Measurements from ENCODE around the gene TAAR5. TPM values are rescaled to one million over a fixed set of nuclear protein-coding genes. Genes with fewer than 3 reads are reported as not detected.
"Not testable (repeated sequence)": the region's sequence is repeated elsewhere in the genome, so short reads cannot be mapped to it uniquely, and the experiment has no call there.

The TAAR5 gene, protein sequence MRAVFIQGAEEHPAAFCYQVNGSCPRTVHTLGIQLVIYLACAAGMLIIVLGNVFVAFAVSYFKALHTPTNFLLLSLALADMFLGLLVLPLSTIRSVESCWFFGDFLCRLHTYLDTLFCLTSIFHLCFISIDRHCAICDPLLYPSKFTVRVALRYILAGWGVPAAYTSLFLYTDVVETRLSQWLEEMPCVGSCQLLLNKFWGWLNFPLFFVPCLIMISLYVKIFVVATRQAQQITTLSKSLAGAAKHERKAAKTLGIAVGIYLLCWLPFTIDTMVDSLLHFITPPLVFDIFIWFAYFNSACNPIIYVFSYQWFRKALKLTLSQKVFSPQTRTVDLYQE
- not detected for total RNA-seq

GRCh38 chr6:132589454-132589853 lies at the start of gene TAAR5:
Gene TAAR5 (minus strand): TSS chr6:132589741. CDS start chr6:132589686, 55 bp downstream.
- POLR2A ChIA-PET, result no interaction called here
- CTCF ChIA-PET, result no interaction called here

- POLR2A ChIA-PET, CTCF ChIA-PET: not testable (repeated sequence)
These were observed 47.6 kb upstream of the TAAR5 start for GRCh38 chr6:132637135-132637534.

GRCh38 chr6:132635906-132636305 lies 46.4 kb upstream of the TAAR5 start:
- CTCF ChIA-PET, POLR2A ChIA-PET: not testable (repeated sequence)

- CTCF ChIA-PET, POLR2A ChIA-PET: not testable (repeated sequence)
These were observed 45.7 kb upstream of the TAAR5 start for GRCh38 chr6:132635288-132635687.

GRCh38 chr6:132634796-132635195 lies 45.3 kb upstream of the TAAR5 start:
- ChIA-PET POLR2A (no interaction called here), CTCF (no interaction called here)

- POLR2A ChIA-PET, result no interaction called here
- CTCF ChIA-PET, result no interaction called here
These were observed 43.8 kb upstream of the TAAR5 start for GRCh38 chr6:132633362-132633761.

- POLR2A ChIA-PET, result no interaction called here
- CTCF ChIA-PET, result no interaction called here
These were observed 34.6 kb upstream of the TAAR5 start, which contains the start of gene TAAR2 for GRCh38 chr6:132624175-132624574. Gene TAAR2 (minus strand): TSS chr6:132624275. CDS start chr6:132624275, 0 bp downstream.

DNA sequence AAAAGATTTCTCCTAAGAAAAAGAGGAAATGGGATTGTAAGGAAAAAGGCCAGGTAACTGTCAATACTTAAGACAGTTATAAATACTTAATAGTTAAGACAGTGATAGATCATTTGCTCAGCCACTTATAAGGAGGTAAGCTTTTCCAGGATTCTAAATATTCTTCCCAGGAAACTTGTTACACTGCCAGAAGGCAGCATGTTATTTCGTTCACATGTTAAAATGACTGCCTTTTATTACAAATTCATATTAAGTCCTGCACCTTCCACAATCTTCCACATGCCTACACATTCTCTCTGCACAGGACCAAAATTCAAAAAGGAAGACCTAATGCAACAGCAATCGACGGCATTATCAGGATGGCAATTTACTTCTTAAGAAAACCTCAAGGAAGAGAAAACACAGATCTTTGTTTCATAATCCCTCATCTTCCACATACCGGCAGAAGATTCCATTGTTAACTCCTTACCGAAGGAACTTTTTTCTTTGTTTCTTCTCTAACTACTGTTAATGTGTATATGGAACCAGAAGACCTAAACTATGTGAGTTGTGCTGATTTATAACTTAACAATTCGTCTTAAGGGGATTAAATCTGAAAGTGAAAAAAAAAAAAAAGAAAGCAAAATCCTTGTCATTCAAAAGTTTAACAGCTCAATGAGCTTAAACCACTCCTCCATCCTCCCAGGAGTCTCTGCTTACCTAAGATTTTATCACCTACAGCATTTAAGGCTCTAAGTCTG lies 33.7 kb upstream of the TAAR5 start:
- POLR2A ChIA-PET, result no interaction called here
- CTCF ChIA-PET, result no interaction called here

- CTCF ChIA-PET, result no interaction called here
- POLR2A ChIA-PET, result no interaction called here
These were observed 27.1 kb upstream of the TAAR5 start for GRCh38 chr6:132616677-132617076.

- POLR2A ChIA-PET, result no interaction called here
- CTCF ChIA-PET, result no interaction called here
These were observed 25.0 kb upstream of the TAAR5 start for GRCh38 chr6:132614554-132614953.

- CTCF ChIA-PET, result no interaction called here
- POLR2A ChIA-PET, result no interaction called here
These were observed 23.0 kb upstream of the TAAR5 start for GRCh38 chr6:132612449-132613108.

DNA sequence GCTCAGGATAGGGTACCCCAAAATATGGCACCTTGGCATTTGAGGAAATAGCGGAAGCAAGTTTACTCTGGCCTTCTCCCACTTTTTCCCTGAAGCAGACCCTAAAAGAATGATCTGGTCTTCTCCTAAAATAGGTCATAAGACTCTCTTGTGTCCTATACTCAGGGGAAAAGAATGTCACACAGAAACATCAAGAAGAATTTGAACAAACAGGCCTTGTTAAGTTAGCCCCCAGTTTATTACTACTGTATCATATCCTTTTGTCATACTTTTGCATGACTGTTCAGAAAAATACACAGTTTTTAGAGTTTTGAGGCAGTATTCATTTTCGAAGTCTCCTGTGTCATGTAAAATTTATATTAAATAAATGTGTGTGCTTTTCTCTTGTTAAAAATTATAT lies 22.1 kb upstream of the TAAR5 start:
- CTCF ChIA-PET, result no interaction called here
- POLR2A ChIA-PET, result no interaction called here

DNA sequence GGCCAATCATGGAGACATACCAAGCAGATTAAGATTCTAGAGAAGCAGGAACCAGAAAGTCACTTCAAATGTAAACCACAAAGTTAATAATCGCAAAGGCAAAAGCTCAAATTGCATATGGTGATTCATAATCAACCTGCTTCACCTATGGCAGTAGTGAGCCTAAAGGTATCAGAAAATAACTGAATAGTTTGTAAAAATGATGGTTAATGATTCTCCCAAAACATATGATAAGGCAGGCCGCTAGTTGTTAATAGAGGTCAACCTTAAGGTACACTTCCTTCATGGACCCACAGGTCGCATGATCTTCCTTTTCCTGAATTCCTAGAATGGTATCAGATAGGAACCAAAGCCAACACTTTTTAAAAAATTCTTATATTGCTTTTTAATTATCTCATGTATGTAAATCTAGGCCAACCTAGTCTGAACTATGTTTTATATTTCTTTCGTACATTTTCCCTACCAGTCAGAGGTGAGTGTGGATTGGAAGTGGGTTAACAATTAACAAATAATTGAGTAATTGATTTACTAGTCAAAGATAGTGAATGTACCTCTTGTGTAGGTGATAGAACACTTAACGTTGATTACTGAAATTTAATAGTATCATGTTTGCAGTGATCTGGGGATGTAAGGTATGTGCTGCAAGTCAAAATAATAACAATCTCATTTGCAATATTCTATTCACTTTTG lies 18.1 kb upstream of the TAAR5 start:
- ChIA-PET POLR2A (no interaction called here), CTCF (no interaction called here)

DNA sequence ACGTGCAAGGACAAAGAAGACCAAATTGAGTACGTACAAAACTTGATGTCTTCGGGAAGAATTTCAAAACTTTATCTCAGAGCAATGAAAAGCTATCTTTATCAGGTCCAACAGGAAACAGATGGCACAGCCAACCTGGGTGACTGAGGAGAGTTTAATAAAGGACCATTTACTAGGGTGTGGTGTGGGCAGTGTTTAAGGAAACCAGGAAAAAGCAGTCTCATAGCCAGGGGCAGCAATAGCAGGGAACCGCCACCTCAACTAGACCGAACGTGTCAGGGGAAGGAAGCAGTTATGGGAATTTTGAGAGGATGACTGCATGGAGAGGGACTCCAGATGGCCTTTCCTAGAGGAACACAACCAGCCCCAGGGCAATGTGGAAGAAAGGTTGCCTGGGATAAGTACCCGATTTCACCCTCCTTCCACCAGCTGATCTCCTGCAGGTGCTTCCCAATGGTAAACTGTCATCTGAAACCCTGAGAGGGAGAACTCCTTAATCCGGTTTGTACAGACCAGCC lies 15.2 kb upstream of the TAAR5 start:
- ChIA-PET POLR2A (no interaction called here), CTCF (no interaction called here)

GRCh38 chr6:132600900-132601299 lies 11.4 kb upstream of the TAAR5 start:
- POLR2A ChIA-PET, CTCF ChIA-PET: not testable (repeated sequence)

GRCh38 chr6:132598473-132598872 lies 8.9 kb upstream of the TAAR5 start:
- POLR2A ChIA-PET, result no interaction called here
- CTCF ChIA-PET, result interaction anchor here (0.6 kb wide), 1 partner anchor 235 kb away, joined by 3 read pairs; no protein-coding TSS in a partner anchor

DNA sequence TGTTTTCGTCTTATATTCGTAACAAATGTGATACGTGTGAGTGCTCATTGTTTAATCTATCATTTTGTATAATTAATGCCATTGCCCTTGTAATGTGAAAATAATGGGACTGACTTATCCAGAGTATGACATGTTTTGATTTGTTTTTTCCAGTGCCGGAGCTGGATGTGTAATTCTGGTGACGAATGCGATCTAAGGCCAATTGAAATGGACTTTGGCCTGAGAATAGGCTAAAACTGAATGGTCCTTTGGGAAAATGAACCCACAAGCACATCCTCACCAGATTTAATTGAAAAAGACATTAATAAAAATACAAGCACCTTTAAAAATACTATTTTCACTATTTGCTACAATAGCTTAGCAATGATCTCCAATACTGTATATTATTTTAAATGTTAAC lies 6.7 kb upstream of the TAAR5 start:
- CTCF ChIA-PET, result no interaction called here
- POLR2A ChIA-PET, result no interaction called here

DNA sequence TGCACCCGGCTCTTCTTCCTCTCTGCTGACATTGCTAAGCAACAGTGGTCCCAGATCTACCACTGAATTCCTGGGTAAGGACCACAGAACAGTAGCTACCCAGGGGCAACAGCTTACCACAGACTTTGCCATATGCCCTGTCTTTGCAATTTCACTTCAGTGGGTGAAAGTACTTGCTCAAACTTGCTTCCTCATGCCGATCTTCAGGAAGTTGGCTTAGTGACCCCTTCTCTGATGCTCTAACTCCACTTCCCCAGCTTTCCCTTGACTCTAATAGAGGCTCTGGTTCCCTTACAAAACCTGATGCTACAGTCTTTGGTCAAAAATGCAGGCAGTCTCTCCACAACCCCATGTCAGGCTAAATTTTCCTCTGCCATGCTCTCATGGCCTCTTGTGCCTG lies 3.3 kb upstream of the TAAR5 start:
- POLR2A ChIA-PET, result no interaction called here
- CTCF ChIA-PET, result no interaction called here

GRCh38 chr6:132590362-132590761 lies 821 bp upstream of the TAAR5 start:
- ChIA-PET POLR2A (no interaction called here), CTCF (no interaction called here)

DNA sequence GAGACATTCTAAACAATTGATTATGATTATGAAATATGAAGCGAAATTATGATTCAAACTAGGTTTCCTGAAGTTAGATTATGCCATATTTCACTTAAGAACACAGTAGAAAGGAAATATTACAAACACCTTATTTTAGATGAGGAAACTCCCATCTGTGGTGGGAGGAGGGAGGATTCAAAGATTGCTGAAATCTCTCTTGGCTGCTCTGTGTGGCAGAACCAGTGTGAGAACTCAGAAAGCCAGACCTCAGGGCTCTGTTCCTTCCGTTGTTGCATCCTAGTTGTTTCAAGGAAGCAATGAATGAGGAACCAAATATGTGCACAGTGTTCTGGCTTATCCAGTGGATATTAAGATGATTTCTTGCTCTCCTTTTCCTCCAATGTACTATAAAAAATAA lies 2.1 kb downstream of the TAAR5 start:
- ChIA-PET POLR2A (no interaction called here), CTCF (no interaction called here)
